ENCODE results near the gene CPNE4. TPM values are rescaled to one million over a fixed set of nuclear protein-coding genes. Genes with fewer than 3 reads are reported as not detected.
"Not testable (repeated sequence)": the region's sequence is repeated elsewhere in the genome, so short reads cannot be mapped to it uniquely, and the experiment has no call there.

CPNE4 gene
- total RNA-seq, 2 experiments from 2014 or later: not detected

GRCh38 chr3:131898346-131898745 is 136.5 kb downstream of the CPNE4 start:
- H3K27ac Mint-ChIP-seq: no peak overlapping the region
- H3K36me3 Mint-ChIP-seq (ENCODE audit: low read depth): no peaks in the 10 kb centered on the region
- H3K9me3 Mint-ChIP-seq: no peaks in the 10 kb centered on the region
- H3K4me1 Mint-ChIP-seq (ENCODE audit: low read depth): no peaks in the 10 kb centered on the region
- CTCF ChIA-PET: no interaction called here
- no peak for DNase-seq
- H3K27me3 Mint-ChIP-seq (ENCODE audit: low read depth): peaks cover 2% of the 10 kb centered on the region
- intact Hi-C loops (cut with micrococcal nuclease): no loop called here
- H3K4me3 Mint-ChIP-seq: no peak overlapping the region

- no peak for DNase-seq
- Mint-ChIP-seq H3K4me1 (ENCODE audit: low read depth) (no peaks in the 10 kb centered on the region), H3K9me3 (no peaks in the 10 kb centered on the region), H3K4me3 (no peak overlapping the region), H3K36me3 (ENCODE audit: low read depth) (no peaks in the 10 kb centered on the region), H3K27ac (no peak overlapping the region), H3K27me3 (ENCODE audit: low read depth) (peaks cover 3% of the 10 kb centered on the region)
- intact Hi-C loops (cut with micrococcal nuclease): no loop called here
- CTCF ChIA-PET: no interaction called here
Observed at GRCh38 chr3:131896285-131896684, 138.5 kb downstream of the CPNE4 start.

- Mint-ChIP-seq H3K4me1 (ENCODE audit: low read depth) (no peaks in the 10 kb centered on the region), H3K27me3 (ENCODE audit: low read depth) (peaks cover 3% of the 10 kb centered on the region), H3K27ac (no peak overlapping the region), H3K36me3 (ENCODE audit: low read depth) (no peaks in the 10 kb centered on the region), H3K4me3 (no peak overlapping the region), H3K9me3 (no peaks in the 10 kb centered on the region)
- DNase-seq: no peak
- intact Hi-C loops (cut with micrococcal nuclease): no loop called here
- CTCF ChIA-PET: no interaction called here
Observed at GRCh38 chr3:131895766-131896165, 139.0 kb downstream of the CPNE4 start.

- H3K27ac Mint-ChIP-seq: no peak overlapping the region
- CTCF ChIA-PET: no interaction called here
- H3K4me1 Mint-ChIP-seq (ENCODE audit: low read depth): no peaks in the 10 kb centered on the region
- DNase-seq: no peak
- H3K27me3 Mint-ChIP-seq (ENCODE audit: low read depth): peaks cover 2% of the 10 kb centered on the region
- no peaks in the 10 kb centered on the region for H3K36me3 Mint-ChIP-seq (ENCODE audit: low read depth)
- no peak overlapping the region for H3K4me3 Mint-ChIP-seq
- H3K9me3 Mint-ChIP-seq: no peaks in the 10 kb centered on the region
- intact Hi-C loops (cut with micrococcal nuclease): no loop called here
Observed at GRCh38 chr3:131892331-131892730, 142.5 kb downstream of the CPNE4 start.

GRCh38 chr3:131885871-131886270 is 148.9 kb downstream of the CPNE4 start:
- H3K36me3 Mint-ChIP-seq (ENCODE audit: low read depth); H3K27ac Mint-ChIP-seq; H3K27me3 Mint-ChIP-seq (ENCODE audit: low read depth); H3K4me1 Mint-ChIP-seq (ENCODE audit: low read depth); H3K4me3 Mint-ChIP-seq; H3K9me3 Mint-ChIP-seq; DNase-seq; CTCF ChIA-PET; intact Hi-C loops (cut with micrococcal nuclease): not testable (repeated sequence)

- H3K4me1 Mint-ChIP-seq (ENCODE audit: low read depth): no peaks in the 10 kb centered on the region
- no peak overlapping the region for H3K27ac Mint-ChIP-seq
- CTCF ChIA-PET: no interaction called here
- no peaks in the 10 kb centered on the region for H3K9me3 Mint-ChIP-seq
- peaks cover 2% of the 10 kb centered on the region for H3K27me3 Mint-ChIP-seq (ENCODE audit: low read depth)
- DNase-seq: no peak
- H3K4me3 Mint-ChIP-seq: no peak overlapping the region
- no peaks in the 10 kb centered on the region for H3K36me3 Mint-ChIP-seq (ENCODE audit: low read depth)
- intact Hi-C loops (cut with micrococcal nuclease): no loop called here
Observed at GRCh38 chr3:131883711-131884407, 151.0 kb downstream of the CPNE4 start.

GRCh38 chr3:131883086-131883485 is 151.7 kb downstream of the CPNE4 start:
- no peaks in the 10 kb centered on the region for H3K9me3 Mint-ChIP-seq
- H3K4me3 Mint-ChIP-seq: no peak overlapping the region
- no peak for DNase-seq
- no peaks in the 10 kb centered on the region for H3K4me1 Mint-ChIP-seq (ENCODE audit: low read depth)
- H3K27ac Mint-ChIP-seq: no peak overlapping the region
- intact Hi-C loops (cut with micrococcal nuclease): no loop called here
- no peaks in the 10 kb centered on the region for H3K36me3 Mint-ChIP-seq (ENCODE audit: low read depth)
- CTCF ChIA-PET: no interaction called here
- H3K27me3 Mint-ChIP-seq (ENCODE audit: low read depth): peaks cover 2% of the 10 kb centered on the region

- Mint-ChIP-seq H3K27ac (no peak overlapping the region), H3K36me3 (ENCODE audit: low read depth) (no peaks in the 10 kb centered on the region), H3K4me3 (no peak overlapping the region), H3K27me3 (ENCODE audit: low read depth) (no peaks in the 10 kb centered on the region), H3K4me1 (ENCODE audit: low read depth) (no peaks in the 10 kb centered on the region), H3K9me3 (peaks cover 2% of the 10 kb centered on the region)
- no peak for DNase-seq
- intact Hi-C loops (cut with micrococcal nuclease): no loop called here
- CTCF ChIA-PET: no interaction called here
Observed at GRCh38 chr3:131881777-131882176, 153.0 kb downstream of the CPNE4 start.

- CTCF ChIA-PET: interaction anchor here (0.8 kb wide), 1 partner anchor 85 kb away, joined by 4 read pairs; no protein-coding TSS in a partner anchor
- DNase-seq: no peak
- no peaks in the 10 kb centered on the region for H3K27me3 Mint-ChIP-seq (ENCODE audit: low read depth)
- H3K27ac Mint-ChIP-seq: no peak overlapping the region
- H3K9me3 Mint-ChIP-seq: peaks cover 2% of the 10 kb centered on the region
- H3K4me3 Mint-ChIP-seq: no peak overlapping the region
- no peaks in the 10 kb centered on the region for H3K4me1 Mint-ChIP-seq (ENCODE audit: low read depth)
- H3K36me3 Mint-ChIP-seq (ENCODE audit: low read depth): no peaks in the 10 kb centered on the region
- intact Hi-C loops (cut with micrococcal nuclease): no loop called here
Observed at GRCh38 chr3:131880948-131881347, 153.9 kb downstream of the CPNE4 start.

GRCh38 chr3:131868203-131868602 is 166.6 kb downstream of the CPNE4 start:
- DNase-seq: no peak
- Mint-ChIP-seq H3K4me3 (no peak overlapping the region), H3K9me3 (no peaks in the 10 kb centered on the region), H3K4me1 (ENCODE audit: low read depth) (no peaks in the 10 kb centered on the region), H3K27ac (no peak overlapping the region), H3K27me3 (ENCODE audit: low read depth) (no peaks in the 10 kb centered on the region), H3K36me3 (ENCODE audit: low read depth) (no peaks in the 10 kb centered on the region)
- intact Hi-C loops (cut with micrococcal nuclease): no loop called here
- CTCF ChIA-PET: no interaction called here

- Mint-ChIP-seq H3K27ac (no peak overlapping the region), H3K27me3 (ENCODE audit: low read depth) (peaks cover 4% of the 10 kb centered on the region), H3K9me3 (no peaks in the 10 kb centered on the region), H3K4me1 (ENCODE audit: low read depth) (no peaks in the 10 kb centered on the region), H3K36me3 (ENCODE audit: low read depth) (no peaks in the 10 kb centered on the region), H3K4me3 (no peak overlapping the region)
- intact Hi-C loops (cut with micrococcal nuclease): no loop called here
- CTCF ChIA-PET: no interaction called here
- DNase-seq: no peak
Observed at GRCh38 chr3:131856171-131856570, 178.6 kb downstream of the CPNE4 start.

GRCh38 chr3:131850223-131850622 is 184.6 kb downstream of the CPNE4 start:
- H3K36me3 Mint-ChIP-seq (ENCODE audit: low read depth): no peaks in the 10 kb centered on the region
- intact Hi-C loops (cut with micrococcal nuclease): no loop called here
- no peak overlapping the region for H3K27ac Mint-ChIP-seq
- no peak overlapping the region for H3K4me3 Mint-ChIP-seq
- CTCF ChIA-PET: no interaction called here
- H3K4me1 Mint-ChIP-seq (ENCODE audit: low read depth): no peaks in the 10 kb centered on the region
- no peak for DNase-seq
- peaks cover 8% of the 10 kb centered on the region for H3K27me3 Mint-ChIP-seq (ENCODE audit: low read depth)
- H3K9me3 Mint-ChIP-seq: no peaks in the 10 kb centered on the region

GRCh38 chr3:131849616-131850015 is 185.2 kb downstream of the CPNE4 start:
- H3K27ac Mint-ChIP-seq: no peak overlapping the region
- H3K4me1 Mint-ChIP-seq (ENCODE audit: low read depth): no peaks in the 10 kb centered on the region
- no peaks in the 10 kb centered on the region for H3K9me3 Mint-ChIP-seq
- H3K36me3 Mint-ChIP-seq (ENCODE audit: low read depth): no peaks in the 10 kb centered on the region
- no peak for DNase-seq
- intact Hi-C loops (cut with micrococcal nuclease): no loop called here
- no peak overlapping the region for H3K4me3 Mint-ChIP-seq
- CTCF ChIA-PET: no interaction called here
- peaks cover 8% of the 10 kb centered on the region for H3K27me3 Mint-ChIP-seq (ENCODE audit: low read depth)
